A549 (cell line): ENCODE measurements around the gene UBE2S. TPM values are rescaled to one million over a fixed set of nuclear protein-coding genes. Genes with fewer than 3 reads are reported as not detected.

Experiments used
- ATAC-seq, 2 experiments: fragments of 200-7000 bp in 1 of 2; fragments of >200 bp in 1 of 2; cut with Nextera tagmentation in 1 of 2; cut with Tn5 transposase in 1 of 2; 3 replicates each; pipeline versions ENCODE4 v1.8.0 to v1.9.1; 2018 to 2020; ENCODE audit warnings: mild to moderate bottlenecking in 1 of 2, moderate library complexity in 1 of 2
- CTCF ChIA-PET: fragments of 300-600 bp; sonication (Branson Sonifier 250); formaldehyde crosslinking; extraction: SDS; loops from one replicate; lab custom pipeline; 2021; ENCODE audit warnings: antibody characterized with exemption, inconsistent platforms; lab: Yijun Ruan, JAX
- POLR2A ChIA-PET: fragments of 350-600 bp; formaldehyde crosslinking; extraction: SDS; loops from one replicate; lab custom pipeline; 2021; ENCODE audit warnings: antibody characterized with exemption, inconsistent platforms; lab: Yijun Ruan, JAX
- DNase-seq, 2 experiments: peaks; one replicate each; pipeline versions ENCODE4 v3.0.0 to v3.0.0-alpha.2; 2011 to 2016; ENCODE audit warnings: low read depth in 1 of 2, low spot score in 1 of 2
- FAIRE-seq: peaks from 2 replicates; lab custom pipeline; 2011; peaks lifted over from hg19 to GRCh38; lab: Jason Lieb, UNC
- H3K27ac ChIP-seq, 2 experiments: fragments of >200 bp; sonication (Bioruptor Twin); formaldehyde crosslinking; 3 replicates each; pipeline ENCODE4 v1.5.1; 2016 to 2017
- H3K4me1 ChIP-seq: fragments of >200 bp; sonication (Bioruptor Twin); formaldehyde crosslinking; 3 replicates; pipeline ENCODE4 v1.6.1; 2016
- H3K4me2 ChIP-seq: fragments of >200 bp; sonication (Bioruptor Twin); formaldehyde crosslinking; 3 replicates; pipeline ENCODE4 v1.6.1; 2016
- H3K4me3 ChIP-seq: fragments of >200 bp; sonication (Bioruptor Twin); formaldehyde crosslinking; 3 replicates; pipeline ENCODE4 v1.5.1; 2016
- H3K9me3 ChIP-seq: fragments of >200 bp; sonication (Bioruptor Twin); formaldehyde crosslinking; 3 replicates; pipeline ENCODE4 v1.6.1; 2016
- CHD4 ChIP-seq: fragments of 200-600 bp; sonication (generic); IDR thresholded peaks from 2 replicates; pipeline ENCODE4 v1.6.1; 2016; ENCODE audit warnings: antibody characterized with exemption, mild to moderate bottlenecking, borderline replicate concordance
- E2F6 ChIP-seq: IDR thresholded peaks from 2 replicates; pipeline ENCODE4 v1.6.1; 2012; ENCODE audit warnings: low read depth, borderline replicate concordance
- FOSB ChIP-seq: fragments of 250-450 bp; sonication (Bioruptor Pico); IDR thresholded peaks from 2 replicates; pipeline ENCODE4 v1.5.0; 2020; ENCODE audit warnings: mild to moderate bottlenecking, moderate library complexity
- FOXS1 ChIP-seq: fragments of 250-450 bp; sonication (Bioruptor Pico); IDR thresholded peaks from 2 replicates; pipeline ENCODE4 v1.5.0; 2020; ENCODE audit warnings: mild to moderate bottlenecking, moderate library complexity
- HMGXB4 ChIP-seq: fragments of 250-450 bp; sonication (Bioruptor Pico); IDR thresholded peaks from 2 replicates; pipeline ENCODE4 v1.5.0; 2021; ENCODE audit warnings: mild to moderate bottlenecking, moderate library complexity, borderline replicate concordance
- HOXA7 ChIP-seq: fragments of 250-450 bp; sonication (Bioruptor Pico); IDR thresholded peaks from 2 replicates; pipeline ENCODE4 v1.5.0; 2020; ENCODE audit warnings: mild to moderate bottlenecking, moderate library complexity
- JUN ChIP-seq, 2 experiments: fragments of >200 bp; sonication (Bioruptor Twin); formaldehyde crosslinking; IDR thresholded peaks; 2 replicates in 1 of 2; 3 replicates in 1 of 2; pipeline ENCODE4 v1.6.1; 2016 to 2017
- JUNB ChIP-seq: fragments of >200 bp; sonication (Bioruptor Twin); formaldehyde crosslinking; IDR thresholded peaks from 2 replicates; pipeline ENCODE4 v1.6.1; 2016
- KDM1A ChIP-seq: fragments of 200-600 bp; sonication (generic); IDR thresholded peaks from 2 replicates; pipeline ENCODE4 v1.6.1; 2016; ENCODE audit warnings: low read depth, mild to moderate bottlenecking
- KDM5A ChIP-seq: fragments of 200-600 bp; sonication (generic); IDR thresholded peaks from 2 replicates; pipeline ENCODE4 v1.6.1; 2016; ENCODE audit warnings: antibody characterized with exemption, mild to moderate bottlenecking
- MAZ ChIP-seq: fragments of 150-350 bp; IDR thresholded peaks from 2 replicates; pipeline ENCODE4 v1.6.1; 2014; ENCODE audit warnings: antibody characterized with exemption, low read depth, low read length, borderline replicate concordance
- NR3C1 ChIP-seq: fragments of >200 bp; sonication (Bioruptor Twin); formaldehyde crosslinking; IDR thresholded peaks from 3 replicates; pipeline ENCODE4 v1.6.1; 2017
- RARB ChIP-seq: fragments of 250-450 bp; sonication (Bioruptor Pico); IDR thresholded peaks from 2 replicates; pipeline ENCODE4 v1.8.0; 2021; ENCODE audit warnings: mild to moderate bottlenecking, moderate library complexity
- REST ChIP-seq: fragments of 200-600 bp; sonication (generic); IDR thresholded peaks from 2 replicates; pipeline ENCODE4 v1.6.1; 2016; ENCODE audit warnings: antibody characterized with exemption, mild to moderate bottlenecking, moderate library complexity
- ZC3H11A ChIP-seq: fragments of 450-650 bp; IDR thresholded peaks from 2 replicates; pipeline ENCODE4 v1.6.1; 2014; ENCODE audit warnings: antibody characterized with exemption, mild to moderate bottlenecking
- ZNF302 ChIP-seq: fragments of 250-450 bp; sonication (Bioruptor Pico); IDR thresholded peaks from 2 replicates; pipeline ENCODE4 v1.9.0; 2021; ENCODE audit warnings: inconsistent platforms, mild to moderate bottlenecking, moderate library complexity
- WGBS: methylation state at CpG from one replicate; pipeline ENCODE4 v1.1.6; 2017; ENCODE audit errors: missing lambda C conversion rate; 5-methylcytosine and 5-hydroxymethylcytosine counted together
- polyA plus RNA-seq, 4 experiments: library from polyadenylated mRNA; depleted of rRNA in 3 of 4; stranded (reverse); fragments of >200 nt; fragmentation: RNase III in 1 of 4; extraction: RNeasy Plus Mini Kit Qiagen cat#74134 plus additional on column Dnase treatment in 1 of 4; gene quantifications; 2 replicates in 3 of 4; 3 replicates in 1 of 4; pipeline ENCODE4 v1.2.3, GENCODE V29; 2011 to 2017
- TF ChIP-seq, protein P1 (sequence below): fragments of 250-450 bp; sonication (Bioruptor Pico); IDR thresholded peaks from 2 replicates; pipeline ENCODE4 v1.5.0; 2020; ENCODE audit warnings: low read depth, mild to moderate bottlenecking, moderate library complexity

UBE2S gene
- polyA plus RNA-seq, 2 of the 4 experiments (the other 2 are of a cell fraction): 139 to 295 TPM

DNA sequence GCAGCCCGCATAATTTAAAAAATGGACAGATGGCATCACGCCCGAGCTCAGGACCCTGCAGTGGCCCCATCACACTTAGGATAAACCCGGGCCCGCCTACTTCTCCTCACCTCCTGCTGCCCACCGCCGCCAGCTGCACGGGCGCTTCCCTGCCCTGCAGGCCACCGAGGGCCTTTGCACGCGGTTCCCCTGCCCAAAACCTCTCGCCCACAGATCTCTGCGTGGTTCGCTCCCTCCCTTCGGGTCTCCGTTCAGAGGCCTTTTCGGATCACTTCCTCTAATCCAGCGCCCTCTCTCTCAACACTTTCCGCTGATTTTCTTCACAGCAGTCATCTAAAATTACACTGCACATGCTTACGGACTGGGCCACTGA, 33.7 kb upstream of the UBE2S start:
- no peak for FAIRE-seq
- Histone ChIP-seq H3K4me1 (peaks cover 21% of the 10 kb centered on the region), H3K9me3 (no peaks in the 10 kb centered on the region), H3K4me3 (no peak overlapping the region), H3K27ac (no peak overlapping the region), H3K4me2 (no peak overlapping the region)
- POLR2A ChIA-PET: interaction anchor here (1.2 kb wide), 1 partner anchor 35 kb away, joined by 4 read pairs; no protein-coding TSS in a partner anchor
- 63% methylated on average over 21 of the region's 21 CpGs for WGBS
- CTCF ChIA-PET: interaction anchor here (0.6 to 2.6 kb wide), 4 partner anchors 12 to 300 kb away, joined by 4 to 11 read pairs (median 6); no protein-coding TSS in a partner anchor
- no peak for DNase-seq
- no peak for TF ChIP-seq FOSB (CRISPR knock-in tag)
- TF ChIP-seq REST: no peak
- no peak for TF ChIP-seq ZNF302
- no peak for TF ChIP-seq E2F6
- TF ChIP-seq KDM1A: no peak
- no peak for TF ChIP-seq RARB (CRISPR knock-in tag)
- no peak for TF ChIP-seq HOXA7
- TF ChIP-seq ZC3H11A: no peak
- TF ChIP-seq CHD4: no peak
- TF ChIP-seq JUNB: no peak
- no peak for TF ChIP-seq KDM5A
- TF ChIP-seq NR3C1: no peak
- TF ChIP-seq HMGXB4 (CRISPR knock-in tag): no peak
- TF ChIP-seq, all 56 proteins: peak for 0
- no peak for ATAC-seq

GRCh38 chr19:55440411-55441105, 33.0 kb upstream of the UBE2S start:
- CTCF ChIA-PET: interaction anchor here (0.6 to 2.6 kb wide), 6 partner anchors 13 to 299 kb away, joined by 3 to 11 read pairs (median 6); no protein-coding TSS in a partner anchor
- ATAC-seq: peak in 1 of 2 experiments; percentile 17; a peak in 3 of 6 replicates
- H3K4me2 ChIP-seq: peak overlapping the region; percentile 64
- peak overlapping the region; percentile 33; the same call in 2 of the 3 replicates for H3K4me3 ChIP-seq
- no peak for TF ChIP-seq FOXS1
- no peak for TF ChIP-seq MAZ
- TF ChIP-seq, protein P1, sequence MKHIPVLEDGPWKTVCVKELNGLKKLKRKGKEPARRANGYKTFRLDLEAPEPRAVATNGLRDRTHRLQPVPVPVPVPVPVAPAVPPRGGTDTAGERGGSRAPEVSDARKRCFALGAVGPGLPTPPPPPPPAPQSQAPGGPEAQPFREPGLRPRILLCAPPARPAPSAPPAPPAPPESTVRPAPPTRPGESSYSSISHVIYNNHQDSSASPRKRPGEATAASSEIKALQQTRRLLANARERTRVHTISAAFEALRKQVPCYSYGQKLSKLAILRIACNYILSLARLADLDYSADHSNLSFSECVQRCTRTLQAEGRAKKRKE: no peak
- TF ChIP-seq RARB (CRISPR knock-in tag): no peak
- TF ChIP-seq CHD4: no peak
- no peak for TF ChIP-seq JUN (IDR thresholded peaks at IDR 0.05)
- no peak for FAIRE-seq
- 29% methylated on average over 27 of the region's 39 CpGs for WGBS
- POLR2A ChIA-PET: no interaction called here
- H3K9me3 ChIP-seq: no peaks in the 10 kb centered on the region
- no peak overlapping the region for H3K27ac ChIP-seq
- H3K4me1 ChIP-seq: peaks cover 21% of the 10 kb centered on the region
- no peak for DNase-seq
